A549 (cell line): ENCODE data around the gene CGB3. TPM values are rescaled to one million over a fixed set of nuclear protein-coding genes. Genes with fewer than 3 reads are reported as not detected.
A peak's percentile ranks its signal among the peaks of the same experiment; 100 is the strongest.

Experiments used
- ATAC-seq, 2 experiments: fragments of 200-7000 bp in 1 of 2; fragments of >200 bp in 1 of 2; cut with Nextera tagmentation in 1 of 2; cut with Tn5 transposase in 1 of 2; 3 replicates each; pipeline versions ENCODE4 v1.8.0 to v1.9.1; 2018 to 2020; ENCODE audit warnings: mild to moderate bottlenecking in 1 of 2, moderate library complexity in 1 of 2
- CTCF ChIA-PET: fragments of 300-600 bp; sonication (Branson Sonifier 250); formaldehyde crosslinking; extraction: SDS; loops from one replicate; lab custom pipeline; 2021; ENCODE audit warnings: antibody characterized with exemption, inconsistent platforms; lab: Yijun Ruan, JAX
- POLR2A ChIA-PET: fragments of 350-600 bp; formaldehyde crosslinking; extraction: SDS; loops from one replicate; lab custom pipeline; 2021; ENCODE audit warnings: antibody characterized with exemption, inconsistent platforms; lab: Yijun Ruan, JAX
- DNase-seq, 2 experiments: peaks; one replicate each; pipeline versions ENCODE4 v3.0.0 to v3.0.0-alpha.2; 2011 to 2016; ENCODE audit warnings: low read depth in 1 of 2, low spot score in 1 of 2
- FAIRE-seq: peaks from 2 replicates; lab custom pipeline; 2011; peaks lifted over from hg19 to GRCh38; lab: Jason Lieb, UNC
- H3K27ac ChIP-seq, 2 experiments: fragments of >200 bp; sonication (Bioruptor Twin); formaldehyde crosslinking; 3 replicates each; pipeline ENCODE4 v1.5.1; 2016 to 2017
- H3K4me1 ChIP-seq: fragments of >200 bp; sonication (Bioruptor Twin); formaldehyde crosslinking; 3 replicates; pipeline ENCODE4 v1.6.1; 2016
- H3K4me2 ChIP-seq: fragments of >200 bp; sonication (Bioruptor Twin); formaldehyde crosslinking; 3 replicates; pipeline ENCODE4 v1.6.1; 2016
- H3K4me3 ChIP-seq: fragments of >200 bp; sonication (Bioruptor Twin); formaldehyde crosslinking; 3 replicates; pipeline ENCODE4 v1.5.1; 2016
- H3K9me3 ChIP-seq: fragments of >200 bp; sonication (Bioruptor Twin); formaldehyde crosslinking; 3 replicates; pipeline ENCODE4 v1.6.1; 2016
- ATOH8 ChIP-seq: fragments of 250-450 bp; sonication (Bioruptor Pico); IDR thresholded peaks from 2 replicates; pipeline ENCODE4 v1.5.0; 2020; ENCODE audit warnings: low read depth, mild to moderate bottlenecking, moderate library complexity
- BHLHE40 ChIP-seq: IDR thresholded peaks from 2 replicates; pipeline ENCODE4 v1.6.1; 2012; ENCODE audit warnings: low read depth, low read length, inconsistent platforms
- CHD2 ChIP-seq: fragments of 150-350 bp; IDR thresholded peaks from 2 replicates; pipeline ENCODE4 v1.6.1; 2014; ENCODE audit warnings: low read length; ENCODE audit not compliant: partially characterized antibody
- CTCF ChIP-seq: fragments of >200 bp; sonication (Bioruptor Twin); formaldehyde crosslinking; IDR thresholded peaks from 3 replicates; pipeline ENCODE4 v1.5.1; 2016
- E2F6 ChIP-seq: IDR thresholded peaks from 2 replicates; pipeline ENCODE4 v1.6.1; 2012; ENCODE audit warnings: low read depth, borderline replicate concordance
- EHF ChIP-seq: fragments of 250-450 bp; sonication (Bioruptor Pico); IDR thresholded peaks from 2 replicates; pipeline ENCODE4 v1.5.0; 2020; ENCODE audit warnings: mild to moderate bottlenecking
- EHMT2 ChIP-seq: fragments of 200-600 bp; sonication (generic); IDR thresholded peaks from 2 replicates; pipeline ENCODE4 v1.6.1; 2016; ENCODE audit warnings: antibody characterized with exemption, low read depth, mild to moderate bottlenecking, moderate library complexity
- ELK1 ChIP-seq: fragments of 150-350 bp; IDR thresholded peaks from 2 replicates; pipeline ENCODE4 v1.6.1; 2014; ENCODE audit warnings: low read depth, mild to moderate bottlenecking, low read length
- EP300 ChIP-seq, 2 experiments: fragments of >200 bp; sonication (Bioruptor Twin); formaldehyde crosslinking; IDR thresholded peaks; 2 replicates in 1 of 2; 3 replicates in 1 of 2; pipeline ENCODE4 v1.6.1; 2016 to 2017
- ESRRA ChIP-seq: fragments of 150-350 bp; IDR thresholded peaks from 2 replicates; pipeline ENCODE4 v1.6.1; 2014; ENCODE audit warnings: mild to moderate bottlenecking, low read length, borderline replicate concordance
- GATA3 ChIP-seq: IDR thresholded peaks from 2 replicates; pipeline ENCODE4 v1.6.1; 2012; ENCODE audit warnings: borderline replicate concordance
- HES2 ChIP-seq: fragments of >200 bp; sonication (Bioruptor Twin); formaldehyde crosslinking; IDR thresholded peaks from 2 replicates; pipeline ENCODE4 v1.6.1; 2016
- HOXA7 ChIP-seq: fragments of 250-450 bp; sonication (Bioruptor Pico); IDR thresholded peaks from 2 replicates; pipeline ENCODE4 v1.5.0; 2020; ENCODE audit warnings: mild to moderate bottlenecking, moderate library complexity
- HOXB13 ChIP-seq: fragments of 250-450 bp; sonication (Bioruptor Pico); IDR thresholded peaks from 2 replicates; pipeline ENCODE4 v1.5.0; 2020; ENCODE audit warnings: low read depth, mild to moderate bottlenecking, moderate library complexity
- JUN ChIP-seq, 2 experiments: fragments of >200 bp; sonication (Bioruptor Twin); formaldehyde crosslinking; IDR thresholded peaks; 2 replicates in 1 of 2; 3 replicates in 1 of 2; pipeline ENCODE4 v1.6.1; 2016 to 2017
- JUNB ChIP-seq: fragments of >200 bp; sonication (Bioruptor Twin); formaldehyde crosslinking; IDR thresholded peaks from 2 replicates; pipeline ENCODE4 v1.6.1; 2016
- KDM1A ChIP-seq: fragments of 200-600 bp; sonication (generic); IDR thresholded peaks from 2 replicates; pipeline ENCODE4 v1.6.1; 2016; ENCODE audit warnings: low read depth, mild to moderate bottlenecking
- PHF8 ChIP-seq: fragments of 200-600 bp; sonication (generic); IDR thresholded peaks from 2 replicates; pipeline ENCODE4 v1.6.1; 2016; ENCODE audit warnings: low read depth, mild to moderate bottlenecking, antibody characterized with exemption, moderate library complexity, borderline replicate concordance
- RAD21 ChIP-seq, 2 experiments: fragments of >200 bp in 1 of 2; sonication (Bioruptor Twin) in 1 of 2; formaldehyde crosslinking in 1 of 2; IDR thresholded peaks in 1 of 2; conservative IDR thresholded peaks in 1 of 2; 2 replicates in 1 of 2; 3 replicates in 1 of 2; pipeline ENCODE4 v1.6.1; 2012 to 2018; ENCODE audit warnings: inconsistent platforms in 1 of 2
- RARB ChIP-seq: fragments of 250-450 bp; sonication (Bioruptor Pico); IDR thresholded peaks from 2 replicates; pipeline ENCODE4 v1.8.0; 2021; ENCODE audit warnings: mild to moderate bottlenecking, moderate library complexity
- REST ChIP-seq: fragments of 200-600 bp; sonication (generic); IDR thresholded peaks from 2 replicates; pipeline ENCODE4 v1.6.1; 2016; ENCODE audit warnings: antibody characterized with exemption, mild to moderate bottlenecking, moderate library complexity
- RFX5 ChIP-seq: fragments of 450-650 bp; IDR thresholded peaks from 2 replicates; pipeline ENCODE4 v1.7.1; 2014; ENCODE audit warnings: antibody characterized with exemption, mild to moderate bottlenecking, moderate library complexity
- SMC3 ChIP-seq: fragments of >200 bp; sonication (Bioruptor Twin); formaldehyde crosslinking; IDR thresholded peaks from 3 replicates; pipeline ENCODE4 v1.6.1; 2018; ENCODE audit warnings: inconsistent platforms
- SREBF2 ChIP-seq: fragments of 450-650 bp; IDR thresholded peaks from 2 replicates; pipeline ENCODE4 v1.6.1; 2014; ENCODE audit warnings: mild to moderate bottlenecking, moderate library complexity
- ZFP36 ChIP-seq: fragments of 450-650 bp; IDR thresholded peaks from 2 replicates; pipeline ENCODE4 v1.6.1; 2014; ENCODE audit warnings: borderline replicate concordance; ENCODE audit not compliant: partially characterized antibody
- WGBS: methylation state at CpG from one replicate; pipeline ENCODE4 v1.1.6; 2017; ENCODE audit errors: missing lambda C conversion rate; 5-methylcytosine and 5-hydroxymethylcytosine counted together
- polyA plus RNA-seq, 4 experiments: library from polyadenylated mRNA; depleted of rRNA in 3 of 4; stranded (reverse); fragments of >200 nt; fragmentation: RNase III in 1 of 4; extraction: RNeasy Plus Mini Kit Qiagen cat#74134 plus additional on column Dnase treatment in 1 of 4; gene quantifications; 2 replicates in 3 of 4; 3 replicates in 1 of 4; pipeline ENCODE4 v1.2.3, GENCODE V29; 2011 to 2017

CGB3 gene
- polyA plus RNA-seq, 2 of the 4 experiments (the other 2 are of a cell fraction) = 0.13 TPM; not detected in 1

- CTCF ChIA-PET = interaction anchor here (0.6 to 21.8 kb wide), 50 partner anchors 4 to 394 kb away, joined by 3 to 408 read pairs (median 4); partner anchors contain the start of genes CGB2, CGB7, GYS1 and KCNA7
These were observed 24.4 kb downstream of the CGB3 start for GRCh38 chr19:48999481-49000325.

More at GRCh38 chr19:48999481-49000325, 24.4 kb downstream of the CGB3 start:
- H3K4me3 ChIP-seq = no peak overlapping the region
- 54% methylated on average over 16 of the region's 16 CpGs for WGBS
- H3K9me3 ChIP-seq = no peaks in the 10 kb centered on the region
- FAIRE-seq = no peak
- no peak for TF ChIP-seq HES2
- no peak for TF ChIP-seq HOXB13
- TF ChIP-seq ZFP36 = no peak
- no peak for TF ChIP-seq ELK1
- no peak for TF ChIP-seq RARB (CRISPR knock-in tag)
- peak; percentile 67 for TF ChIP-seq SMC3
- TF ChIP-seq JUN (IDR thresholded peaks at IDR 0.05) = no peak
- TF ChIP-seq EHF (CRISPR knock-in tag) = no peak
- TF ChIP-seq CTCF = peak; percentile 82
- TF ChIP-seq HOXA7 = no peak
- no peak for TF ChIP-seq ESRRA
- TF ChIP-seq SREBF2 = no peak
- no peak for TF ChIP-seq ATOH8 (CRISPR knock-in tag)
- no peak for TF ChIP-seq PHF8
- no peak for TF ChIP-seq EP300 (IDR thresholded peaks at IDR 0.05)
- no peak for TF ChIP-seq E2F6
- TF ChIP-seq BHLHE40 = no peak
- no peak for TF ChIP-seq RFX5
- no peak for TF ChIP-seq JUNB
- no peak for TF ChIP-seq CHD2
- no peak for TF ChIP-seq EHMT2
- TF ChIP-seq REST = no peak
- TF ChIP-seq GATA3 = no peak
- TF ChIP-seq RAD21 (conservative IDR thresholded peaks at IDR 0.05 in 1 of 2, IDR thresholded peaks at IDR 0.05 in 1 of 2) = peak; percentile 69
- TF ChIP-seq KDM1A = no peak
- H3K4me1 ChIP-seq = peaks cover 9% of the 10 kb centered on the region; the same call in 2 of the 3 replicates
- DNase-seq = peak; percentile 81 to 85
- H3K4me2 ChIP-seq = no peak overlapping the region
- ATAC-seq = peak; percentile 84 to 89
- POLR2A ChIA-PET = interaction anchor here (0.6 to 1.4 kb wide), 4 partner anchors 20 to 212 kb away, joined by 3 to 4 read pairs (median 4); partner anchors contain the start of gene PPP1R15A
- H3K27ac ChIP-seq = no peak overlapping the region
